AG04450 (cell line): Measurements from ENCODE around the gene FYCO1. TPM values are rescaled to one million over a fixed set of nuclear protein-coding genes. Genes with fewer than 3 reads are reported as not detected.

Experiments used
- CTCF ChIA-PET: fragments of 300-600, 350-600 bp; formaldehyde crosslinking; extraction: SDS; loops from one replicate; lab custom pipeline; 2022; ENCODE audit warnings: antibody characterized with exemption, inconsistent platforms; lab: Charles Lee
- POLR2A ChIA-PET: fragments of 350-600 bp; formaldehyde crosslinking; extraction: SDS; loops from one replicate; lab custom pipeline; 2021; ENCODE audit warnings: antibody characterized with exemption, inconsistent platforms; lab: Yijun Ruan, JAX
- DNase-seq: peaks from one replicate; pipeline ENCODE4 v3.0.0-alpha.2; 2011; ENCODE audit warnings: low read depth, low spot score
- H3K27ac ChIP-seq: one replicate; pipeline ENCODE4 v1.5.1; 2012; ENCODE audit warnings: low read depth, low read length, control low read depth
- H3K27me3 ChIP-seq: one replicate; pipeline ENCODE4 v1.6.0; 2012; ENCODE audit warnings: low read length; ENCODE audit not compliant: control insufficient read depth, insufficient read depth
- H3K4me3 ChIP-seq: 2 replicates; pipeline ENCODE4 v1.5.1; 2011; ENCODE audit warnings: mild to moderate bottlenecking, low read depth, low read length, control low read depth
- H3K9me3 ChIP-seq: 2 replicates; pipeline ENCODE4 v1.5.1; 2012; ENCODE audit warnings: low read length; ENCODE audit not compliant: control insufficient read depth, insufficient read depth
- CTCF ChIP-seq: IDR thresholded peaks from 2 replicates; pipeline ENCODE4 v1.5.1; 2011; ENCODE audit warnings: low read depth, low read length, control low read depth, inconsistent platforms
- polyA plus RNA-seq: library from polyadenylated mRNA; depleted of rRNA; stranded (reverse); fragments of >200 nt; gene quantifications from 2 replicates; pipeline ENCODE4 v1.2.3, GENCODE V29; 2011

Gene FYCO1
- polyA plus RNA-seq, 1 experiment = 14.3 TPM

GRCh38 chr3:45932112-45932511, 63.5 kb downstream of the FYCO1 start:
- DNase-seq = no peak
- Histone ChIP-seq H3K4me3 (no peak overlapping the region), H3K27ac (no peak overlapping the region), H3K9me3 (no peaks in the 10 kb centered on the region; the same call in 1 of the 2 replicates), H3K27me3 (no peaks in the 10 kb centered on the region)
- POLR2A ChIA-PET = no interaction called here
- CTCF ChIA-PET = interaction anchor here (5.6 to 13.5 kb wide), 2 partner anchors 147 to 171 kb away, joined by 60 to 420 read pairs; no protein-coding TSS in a partner anchor
- TF ChIP-seq CTCF = no peak

GRCh38 chr3:45931496-45931895, 64.1 kb downstream of the FYCO1 start:
- Histone ChIP-seq H3K4me3 (no peak overlapping the region), H3K27me3 (no peaks in the 10 kb centered on the region), H3K27ac (no peak overlapping the region), H3K9me3 (no peaks in the 10 kb centered on the region; the same call in 1 of the 2 replicates)
- ChIA-PET POLR2A (no interaction called here), CTCF (interaction anchor here (1.5 to 13.5 kb wide), 3 partner anchors 148 to 421 kb away, joined by 3 to 420 read pairs (median 60); no protein-coding TSS in a partner anchor)
- DNase-seq = no peak
- TF ChIP-seq CTCF = no peak

- DNase-seq = no peak
- Histone ChIP-seq H3K9me3 (no peaks in the 10 kb centered on the region), H3K4me3 (no peak overlapping the region), H3K27me3 (no peaks in the 10 kb centered on the region), H3K27ac (no peak overlapping the region)
- ChIA-PET POLR2A (no interaction called here), CTCF (interaction anchor here (0.5 to 13.5 kb wide), 15 partner anchors 9 to 419 kb away, joined by 3 to 420 read pairs (median 4); partner anchors contain the start of gene LZTFL1)
- TF ChIP-seq CTCF = peak; percentile 92
These were observed 66.5 kb downstream of the FYCO1 start for GRCh38 chr3:45929042-45929679.

GRCh38 chr3:45927881-45928280, 67.7 kb downstream of the FYCO1 start:
- Histone ChIP-seq H3K9me3 (no peaks in the 10 kb centered on the region), H3K27ac (peak overlapping the region; percentile 61), H3K27me3 (no peaks in the 10 kb centered on the region), H3K4me3 (no peak overlapping the region)
- TF ChIP-seq CTCF = no peak
- ChIA-PET POLR2A (no interaction called here), CTCF (interaction anchor here (0.8 to 5.6 kb wide), 8 partner anchors 11 to 268 kb away, joined by 3 to 60 read pairs (median 7); partner anchors contain the start of gene LZTFL1)
- DNase-seq = no peak

- Histone ChIP-seq H3K4me3 (no peak overlapping the region), H3K27me3 (no peaks in the 10 kb centered on the region), H3K9me3 (no peaks in the 10 kb centered on the region), H3K27ac (no peak overlapping the region)
- no peak for TF ChIP-seq CTCF
- ChIA-PET CTCF (interaction anchor here (1.7 to 2.3 kb wide), 2 partner anchors 15 to 155 kb away, joined by 7 to 11 read pairs; no protein-coding TSS in a partner anchor), POLR2A (no interaction called here)
- no peak for DNase-seq
These were observed 71.9 kb downstream of the FYCO1 start for GRCh38 chr3:45923755-45924154.
